ENCODE data around the gene G6PC3. TPM values are rescaled to one million over a fixed set of nuclear protein-coding genes. Genes with fewer than 3 reads are reported as not detected.

Gene G6PC3
- total RNA-seq, 1 experiment from 2014 or later, result 105 TPM

GRCh38 chr17:44115585-44116415 is 45.3 kb downstream of the G6PC3 start:
- Histone ChIP-seq H2BK120ac (ENCODE audit: low read depth, low read length, poor library complexity, severe bottlenecking) (no peak overlapping the region), H3K9me3 (ENCODE audit: control insufficient read depth, low read depth, low read length) (no peaks in the 10 kb centered on the region), H4K20me1 (ENCODE audit: control insufficient read depth, insufficient read depth, insufficient read length) (no peaks in the 10 kb centered on the region), H3K79me1 (ENCODE audit: insufficient read depth, low read depth, low read length, poor library complexity, severe bottlenecking) (no peaks in the 10 kb centered on the region), H3K4me1 (ENCODE audit: insufficient read depth, low read length) (peaks cover 10% of the 10 kb centered on the region; the same call in 1 of the 2 replicates), H3K27ac (ENCODE audit: insufficient read length, low read depth, low read length) (no peak overlapping the region), H2BK12ac (ENCODE audit: insufficient read length, low read depth, low read length) (no peak overlapping the region), H4K5ac (ENCODE audit: insufficient read length, low read depth, low read length) (no peak overlapping the region), H2BK15ac (ENCODE audit: low read depth, low read length) (no peak overlapping the region), H3K9ac (ENCODE audit: extremely low read depth, insufficient read length, low read length) (no peak overlapping the region), H3K4ac (ENCODE audit: low read depth, low read length) (no peak overlapping the region), H3K4me2 (ENCODE audit: insufficient read depth, insufficient read length, low read length) (no peak overlapping the region), H3K18ac (ENCODE audit: insufficient read length, low read depth, low read length) (no peak overlapping the region), H2AFZ (ENCODE audit: low read length) (no peak overlapping the region), H4K8ac (replicated peaks; ENCODE audit: insufficient read length, low read depth, low read length) (no peak overlapping the region), H3K27me3 (ENCODE audit: insufficient read depth, low read length) (no peaks in the 10 kb centered on the region), H3T11ph (ENCODE audit: low read length) (no peak overlapping the region), H3K23ac (ENCODE audit: insufficient read length, low read depth, low read length) (no peak overlapping the region), H3K14ac (ENCODE audit: insufficient read depth, low read length) (no peak overlapping the region), H2BK20ac (ENCODE audit: low read depth, low read length, poor library complexity, severe bottlenecking) (no peak overlapping the region), H3K56ac (ENCODE audit: insufficient read length, low read depth, low read length) (no peak overlapping the region), H3K79me2 (ENCODE audit: insufficient read depth, low read length) (0 out of 2 replicates have a peak, but pooled peaks cover 2% of the 10 kb centered on the region), H3K23me2 (ENCODE audit: insufficient read length, low read depth, low read length, poor library complexity, severe bottlenecking) (no peaks in the 10 kb centered on the region), H4K91ac (ENCODE audit: insufficient read length, low read depth, low read length) (no peak overlapping the region), H2BK5ac (ENCODE audit: insufficient read length, low read length) (no peak overlapping the region), H2AK5ac (ENCODE audit: insufficient read length, low read length) (no peak overlapping the region)
- Mint-ChIP-seq H3K36me3 (ENCODE audit: insufficient read depth in 1 of 3, low read depth in 3 of 3) (peaks cover 4 to 31% (median 6%) of the 10 kb centered on the region in 3 experiments; a peak in 5 of 7 replicates), H3K27ac (peak overlapping the region in 1 of 3 experiments; percentile 28; a peak in 3 of 7 replicates), H3K9me3 (no peaks in the 10 kb centered on the region), H3K4me1 (peaks cover 33 to 67% of the 10 kb centered on the region in 2 experiments), H3K4me3 (0 out of 5 replicates have a peak overlapping the region, but pooled peaks of 1 of the 2 experiments have one; percentile 32), H3K27me3 (ENCODE audit: low read depth) (no peaks in the 10 kb centered on the region)
- WGBS (ENCODE audit: extremely low coverage, insufficient read length, low lambda C conversion rate), result no CpG with 5 or more reads among the region's 11 CpGs
- TF ChIP-seq, protein P1, sequence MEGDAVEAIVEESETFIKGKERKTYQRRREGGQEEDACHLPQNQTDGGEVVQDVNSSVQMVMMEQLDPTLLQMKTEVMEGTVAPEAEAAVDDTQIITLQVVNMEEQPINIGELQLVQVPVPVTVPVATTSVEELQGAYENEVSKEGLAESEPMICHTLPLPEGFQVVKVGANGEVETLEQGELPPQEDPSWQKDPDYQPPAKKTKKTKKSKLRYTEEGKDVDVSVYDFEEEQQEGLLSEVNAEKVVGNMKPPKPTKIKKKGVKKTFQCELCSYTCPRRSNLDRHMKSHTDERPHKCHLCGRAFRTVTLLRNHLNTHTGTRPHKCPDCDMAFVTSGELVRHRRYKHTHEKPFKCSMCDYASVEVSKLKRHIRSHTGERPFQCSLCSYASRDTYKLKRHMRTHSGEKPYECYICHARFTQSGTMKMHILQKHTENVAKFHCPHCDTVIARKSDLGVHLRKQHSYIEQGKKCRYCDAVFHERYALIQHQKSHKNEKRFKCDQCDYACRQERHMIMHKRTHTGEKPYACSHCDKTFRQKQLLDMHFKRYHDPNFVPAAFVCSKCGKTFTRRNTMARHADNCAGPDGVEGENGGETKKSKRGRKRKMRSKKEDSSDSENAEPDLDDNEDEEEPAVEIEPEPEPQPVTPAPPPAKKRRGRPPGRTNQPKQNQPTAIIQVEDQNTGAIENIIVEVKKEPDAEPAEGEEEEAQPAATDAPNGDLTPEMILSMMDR (conservative IDR thresholded peaks at IDR 0.05), result peak; percentile 84
- DNase-seq, result no peak

All from H9 (cell line).